Uterus (tissue), 2 donors: ENCODE data around the gene RAB6B.

Experiments
- POLR2A ChIP-seq, 2 donors: fragments of 450-650 bp; IDR thresholded peaks; one replicate each; pipeline ENCODE4 v1.6.1; 2016; ENCODE audit warnings: antibody characterized with exemption in 2 of 2, mild to moderate bottlenecking in 1 of 2, moderate library complexity in 1 of 2
- TF ChIP-seq, protein P1 (sequence below), 4 experiments: fragments of 200-600 bp in 2 of 4; fragments of 450-650 bp in 2 of 4; sonication (generic) in 2 of 4; IDR thresholded peaks; one replicate each; pipeline ENCODE4 v1.5.1; 2016 to 2019; ENCODE audit warnings: antibody characterized with exemption in 4 of 4, mild to moderate bottlenecking in 2 of 4, moderate library complexity in 1 of 4

- no peak for TF ChIP-seq POLR2A (IDR thresholded peaks at IDR 0.05)
- TF ChIP-seq, protein P1, sequence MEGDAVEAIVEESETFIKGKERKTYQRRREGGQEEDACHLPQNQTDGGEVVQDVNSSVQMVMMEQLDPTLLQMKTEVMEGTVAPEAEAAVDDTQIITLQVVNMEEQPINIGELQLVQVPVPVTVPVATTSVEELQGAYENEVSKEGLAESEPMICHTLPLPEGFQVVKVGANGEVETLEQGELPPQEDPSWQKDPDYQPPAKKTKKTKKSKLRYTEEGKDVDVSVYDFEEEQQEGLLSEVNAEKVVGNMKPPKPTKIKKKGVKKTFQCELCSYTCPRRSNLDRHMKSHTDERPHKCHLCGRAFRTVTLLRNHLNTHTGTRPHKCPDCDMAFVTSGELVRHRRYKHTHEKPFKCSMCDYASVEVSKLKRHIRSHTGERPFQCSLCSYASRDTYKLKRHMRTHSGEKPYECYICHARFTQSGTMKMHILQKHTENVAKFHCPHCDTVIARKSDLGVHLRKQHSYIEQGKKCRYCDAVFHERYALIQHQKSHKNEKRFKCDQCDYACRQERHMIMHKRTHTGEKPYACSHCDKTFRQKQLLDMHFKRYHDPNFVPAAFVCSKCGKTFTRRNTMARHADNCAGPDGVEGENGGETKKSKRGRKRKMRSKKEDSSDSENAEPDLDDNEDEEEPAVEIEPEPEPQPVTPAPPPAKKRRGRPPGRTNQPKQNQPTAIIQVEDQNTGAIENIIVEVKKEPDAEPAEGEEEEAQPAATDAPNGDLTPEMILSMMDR (IDR thresholded peaks at IDR 0.05), result no peak
Observed at GRCh38 chr3:133881939-133882825, 13.5 kb downstream of the RAB6B start.
